GM12878 (cell line): ENCODE measurements around the gene LYRM2. TPM values are rescaled to one million over a fixed set of nuclear protein-coding genes. Genes with fewer than 3 reads are reported as not detected.
"Not testable (repeated sequence)": the region's sequence is repeated elsewhere in the genome, so short reads cannot be mapped to it uniquely, and the experiment has no call there.

Experiments used
- ATAC-seq: fragments of 200-7000 bp; cut with Tn5 transposase; 3 replicates; pipeline ENCODE4 v1.9.1; 2020; ENCODE audit warnings: mild to moderate bottlenecking, moderate library complexity
- BruUV-seq: library from RNA; stranded (reverse); fragments of 400-500 nt; replicated peaks from 2 replicates; lab custom pipeline; 2021; lab: Mats Ljungman, UMichigan
- CTCF ChIA-PET: fragments of 300-600 bp; sonication (Branson Sonifier 250); formaldehyde crosslinking; extraction: SDS; loops from one replicate; lab custom pipeline; 2021; ENCODE audit warnings: inconsistent platforms; lab: Yijun Ruan, JAX
- POLR2A ChIA-PET: fragments of 350-600 bp; formaldehyde crosslinking; extraction: SDS; loops from one replicate; lab custom pipeline; 2021; ENCODE audit warnings: inconsistent platforms; lab: Charles Lee
- RAD21 ChIA-PET: fragments of 300-600 bp; sonication (Branson Sonifier 250); formaldehyde crosslinking; loops from one replicate; lab custom pipeline; 2023; ENCODE audit warnings: antibody characterized with exemption; ENCODE audit not compliant: unreplicated experiment; lab: Charles Lee
- SMC1A ChIA-PET: fragments of 300-600 bp; sonication (Branson Sonifier 250); formaldehyde crosslinking; loops from one replicate; lab custom pipeline; 2023; ENCODE audit not compliant: unreplicated experiment, uncharacterized antibody; lab: Charles Lee
- DNase-seq: peaks from one replicate; pipeline ENCODE4 v3.0.0-alpha.2; 2011; ENCODE audit warnings: low read depth, low spot score
- FAIRE-seq: peaks from 3 replicates; lab custom pipeline; 2011; peaks lifted over from hg19 to GRCh38; lab: Jason Lieb, UNC
- H2AFZ ChIP-seq: 2 replicates; pipeline ENCODE4 v1.6.0; 2011; ENCODE audit warnings: low read depth, low read length, control low read depth; ENCODE audit not compliant: control insufficient read depth
- H3K27ac ChIP-seq: 2 replicates; pipeline ENCODE4 v1.5.1; 2011; ENCODE audit warnings: control low read depth; ENCODE audit not compliant: control insufficient read depth, insufficient read depth
- H3K27me3 ChIP-seq, 2 experiments: replicated peaks in 1 of 2; 2 replicates each; pipeline versions ENCODE4 v1.6.0 to v1.6.1; 2011; ENCODE audit warnings: low read length in 1 of 2; ENCODE audit not compliant: control insufficient read depth in 2 of 2, insufficient read depth in 2 of 2
- H3K36me3 ChIP-seq, 2 experiments: 2 replicates each; pipeline ENCODE4 v1.5.1; 2011; ENCODE audit warnings: low read length in 1 of 2; ENCODE audit not compliant: control insufficient read depth in 2 of 2, insufficient read depth in 2 of 2
- H3K4me1 ChIP-seq: 2 replicates; pipeline ENCODE4 v1.6.1; 2011; ENCODE audit warnings: mild to moderate bottlenecking, low read length, moderate library complexity, mixed read lengths; ENCODE audit not compliant: control insufficient read depth, insufficient read depth
- H3K4me2 ChIP-seq: 2 replicates; pipeline ENCODE4 v1.6.0; 2011; ENCODE audit warnings: control low read depth; ENCODE audit not compliant: control insufficient read depth, insufficient read depth
- H3K4me3 ChIP-seq: fragments of 200-600 bp; sonication (generic); 2 replicates; pipeline ENCODE4 v1.5.1; 2016
- H3K79me2 ChIP-seq: 2 replicates; pipeline ENCODE4 v1.6.0; 2011; ENCODE audit warnings: low read length; ENCODE audit not compliant: control insufficient read depth, insufficient read depth
- H3K9ac ChIP-seq: 2 replicates; pipeline ENCODE4 v1.8.0; 2011; ENCODE audit warnings: low read length, control low read depth, mixed read lengths; ENCODE audit not compliant: control insufficient read depth, insufficient read depth
- H3K9me3 ChIP-seq: replicated peaks from 3 replicates; pipeline ENCODE4 v1.5.1; 2011; ENCODE audit warnings: mild to moderate bottlenecking, low read length; ENCODE audit not compliant: control insufficient read depth, insufficient read depth
- H4K20me1 ChIP-seq: 2 replicates; pipeline ENCODE4 v1.6.0; 2011; ENCODE audit not compliant: control insufficient read depth, insufficient read depth
- BRCA1 ChIP-seq: IDR thresholded peaks from 2 replicates; pipeline ENCODE4 v1.6.1; 2011; ENCODE audit warnings: low read depth, low read length, improper control_type of control experiment
- MEF2B ChIP-seq: fragments of 450-650 bp; IDR thresholded peaks from 2 replicates; pipeline ENCODE4 v1.6.1; 2018; ENCODE audit warnings: mild to moderate bottlenecking, moderate library complexity; ENCODE audit not compliant: partially characterized antibody, poor library complexity, severe bottlenecking
- SKIL ChIP-seq: fragments of 450-650 bp; IDR thresholded peaks from 2 replicates; pipeline ENCODE4 v1.6.1; 2017; ENCODE audit warnings: mild to moderate bottlenecking, low read depth, inconsistent platforms; ENCODE audit not compliant: poor library complexity, severe bottlenecking
- SUZ12 ChIP-seq: fragments of 200-600 bp; sonication (generic); IDR thresholded peaks from one replicate; pipeline ENCODE4 v1.6.1; 2018; ENCODE audit warnings: antibody characterized with exemption, mild to moderate bottlenecking; ENCODE audit not compliant: unreplicated experiment
- ZBED1 ChIP-seq: IDR thresholded peaks from 2 replicates; pipeline ENCODE4 v1.6.1; 2016; ENCODE audit warnings: borderline replicate concordance
- WGBS: methylation state at CpG from one replicate; pipeline ENCODE4 v1.1.6; 2016; ENCODE audit warnings: low lambda C conversion rate; ENCODE audit not compliant: insufficient replicate concordance, insufficient coverage; ENCODE audit errors: missing lambda C conversion rate; 5-methylcytosine and 5-hydroxymethylcytosine counted together
- in situ Hi-C: fragments of 300-500 bp; cut with MboI; formaldehyde crosslinking; loops from 9 replicates; pipeline ENCODE4 v1.14.3; 2018; ENCODE audit warnings: mixed read lengths
- intact Hi-C: fragments of 100-400 bp; cut with micrococcal nuclease; formaldehyde crosslinking; loops from one replicate; pipeline ENCODE4 v1.14.2; 2022; ENCODE audit not compliant: unreplicated experiment
- polyA plus RNA-seq, 11 experiments: library from polyadenylated mRNA; depleted of rRNA in 4 of 11; unstranded in 6 of 11; stranded (reverse) in 5 of 11; fragments of >200 nt; fragmentation: Nextera tagmentation in 4 of 11; fragmentation: Illumina TruSeq in 1 of 11; extraction: Ambion mirVana in 4 of 11; extraction: Trizol in 1 of 11; gene quantifications; 1 replicate in 1 of 11; 2 replicates in 10 of 11; pipeline versions ENCODE4 v1.2.1 to v1.2.3, GENCODE V29; 2011 to 2016; ENCODE audit warnings: inconsistent platforms in 2 of 11, missing spikeins in 2 of 11, low read depth in 1 of 11
- total RNA-seq, 4 experiments: library from RNA; depleted of rRNA in 3 of 4; stranded (reverse); fragments of >200 nt in 3 of 4; fragmentation: Illumina TruSeq in 1 of 4; extraction: Trizol in 1 of 4; gene quantifications; 2 replicates each; pipeline versions ENCODE4 v1.2.1 to v1.2.3, GENCODE V29; 2013 to 2021

Gene LYRM2
- total and polyA plus RNA-seq, 10 of the 15 experiments (the other 5 are each of a cell fraction or from before 2014, with no cell fraction given) = 17.2 to 75.0 (median 30.9) TPM

DNA sequence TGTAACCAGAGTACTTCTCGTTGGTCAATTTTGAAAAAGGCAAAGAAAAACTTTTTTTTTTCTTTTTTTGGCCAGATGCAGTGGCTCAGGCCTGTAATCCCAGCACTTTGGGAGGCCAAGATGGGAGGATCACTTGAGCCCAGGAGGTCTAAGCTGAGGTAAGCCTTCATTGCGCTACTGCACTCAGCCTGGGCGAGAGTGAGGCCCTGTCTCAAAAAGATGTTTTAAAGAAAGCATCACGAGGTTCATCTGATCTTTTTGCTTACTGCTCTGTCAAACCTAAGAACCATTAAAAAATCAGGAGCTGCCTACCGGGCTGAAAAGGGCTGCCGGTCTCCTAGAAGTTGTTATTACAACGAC is 607 bp downstream of the LYRM2 start:
- Histone ChIP-seq H4K20me1 (no peaks in the 10 kb centered on the region), H3K9me3 (no peaks in the 10 kb centered on the region), H3K27ac (peak overlapping the region; percentile 99), H2AFZ (peak overlapping the region; percentile 100), H3K79me2 (peaks cover 16% of the 10 kb centered on the region), H3K4me1 (peaks cover 7% of the 10 kb centered on the region)
- CTCF ChIA-PET = interaction anchor here (0.6 to 3.2 kb wide), 7 partner anchors 29 to 393 kb away, joined by 3 to 20 read pairs (median 4); no protein-coding TSS in a partner anchor
- in situ Hi-C loops = no loop called here
- POLR2A ChIA-PET = interaction anchor here (0.6 to 1.7 kb wide), 8 partner anchors 10 to 557 kb away, joined by 3 to 7 read pairs (median 4); partner anchors contain the start of gene PNRC1
- DNase-seq = no peak
- peak; percentile 30 for ATAC-seq
- FAIRE-seq = no peak
- TF ChIP-seq ZBED1 (0 out of 2 replicates have a peak, but pooled peaks have one; percentile 4), BRCA1 (no peak), MEF2B (no peak), SKIL (peak; percentile 44), SUZ12 (no peak)
- TF ChIP-seq, all 136 proteins: peak for 2
- intact Hi-C loops = no loop called here
- ChIA-PET RAD21 (interaction anchor here (1.1 to 2.2 kb wide), 3 partner anchors 206 to 272 kb away, joined by 3 to 11 read pairs (median 5); no protein-coding TSS in a partner anchor), SMC1A (interaction anchor here (1.0 to 2.3 kb wide), 6 partner anchors 11 to 552 kb away, joined by 3 to 9 read pairs (median 5); partner anchors contain the start of gene ANKRD6)
- peak overlapping the region; percentile 87 for H3K4me3 ChIP-seq
- no TSS peak for BruUV-seq
- WGBS = 7% methylated on average over 7 of the region's 7 CpGs
- peak overlapping the region; percentile 96 for H3K9ac ChIP-seq
- no peaks in the 10 kb centered on the region for H3K27me3 ChIP-seq
- H3K4me2 ChIP-seq = peak overlapping the region; percentile 99
- peaks cover 0 to 2% of the 10 kb centered on the region in 2 experiments; a peak in 3 of 4 replicates for H3K36me3 ChIP-seq

- H3K9me3 ChIP-seq, H2AFZ ChIP-seq, H3K4me2 ChIP-seq, FAIRE-seq, intact Hi-C loops, H4K20me1 ChIP-seq, H3K4me1 ChIP-seq, DNase-seq, H3K4me3 ChIP-seq, H3K27me3 ChIP-seq, H3K9ac ChIP-seq, H3K36me3 ChIP-seq, in situ Hi-C loops, H3K27ac ChIP-seq, BruUV-seq, CTCF ChIA-PET, ATAC-seq: not testable (repeated sequence)
- ChIA-PET RAD21 (interaction anchor here (0.7 kb wide), 1 partner anchor 150 kb away, joined by 3 read pairs; no protein-coding TSS in a partner anchor), POLR2A (interaction anchor here (0.7 kb wide), 1 partner anchor 250 kb away, joined by 4 read pairs; no protein-coding TSS in a partner anchor), SMC1A (interaction anchor here (1.0 kb wide), 1 partner anchor 8 kb away, joined by 3 read pairs; no protein-coding TSS in a partner anchor)
- 93% methylated on average over 3 of the region's 3 CpGs for WGBS
- peaks cover 16% of the 10 kb centered on the region for H3K79me2 ChIP-seq
These were observed 2.1 kb downstream of the LYRM2 start for GRCh38 chr6:89636412-89636811.
